Activated CD4-positive, alpha-beta T cell treated with anti-CD3 and anti-CD28 coated beads, Interleukin-2, amount 10 ng/mL, durations not matched to agents 7 days and 5 days (primary cell): ENCODE results near the gene HMGCL. TPM values are rescaled to one million over a fixed set of nuclear protein-coding genes. Genes with fewer than 3 reads are reported as not detected.
"Not testable (repeated sequence)": the region's sequence is repeated elsewhere in the genome, so short reads cannot be mapped to it uniquely, and the experiment has no call there.

Experiments
- CTCF ChIA-PET: fragments of 350-600 bp; sonication (Branson Sonifier 250); formaldehyde crosslinking; loops from one replicate; lab custom pipeline; 2021; ENCODE audit warnings: antibody characterized with exemption; lab: Charles Lee
- POLR2A ChIA-PET: fragments of 350-600 bp; sonication (Branson Sonifier 250); formaldehyde crosslinking; loops from one replicate; lab custom pipeline; 2021; ENCODE audit warnings: antibody characterized with exemption; lab: Charles Lee
- DNase-seq: peaks from one replicate; pipeline ENCODE4 v3.0.0-alpha.2; 2020
- H3K27ac Mint-ChIP-seq: one replicate; pipeline ENCODE4 v1.8.0; 2021; ENCODE audit warnings: mild to moderate bottlenecking, moderate library complexity, mixed read lengths
- H3K27me3 Mint-ChIP-seq: one replicate; pipeline ENCODE4 v1.8.0; 2021; ENCODE audit warnings: mixed read lengths
- H3K36me3 Mint-ChIP-seq: one replicate; pipeline ENCODE4 v1.8.0; 2021; ENCODE audit warnings: low read depth, mixed read lengths
- H3K4me1 Mint-ChIP-seq: one replicate; pipeline ENCODE4 v1.8.0; 2021; ENCODE audit warnings: mixed read lengths
- H3K4me3 Mint-ChIP-seq: one replicate; pipeline ENCODE4 v1.8.0; 2021; ENCODE audit warnings: mild to moderate bottlenecking, moderate library complexity, mixed read lengths
- H3K9me3 Mint-ChIP-seq: one replicate; pipeline ENCODE4 v1.8.0; 2021; ENCODE audit warnings: mixed read lengths
- total RNA-seq, 2 experiments: library from RNA; stranded (reverse); gene quantifications; one replicate each; pipeline ENCODE4 v1.2.3, GENCODE V29; 2021

The HMGCL gene
- total RNA-seq, 2 experiments from 2014 or later: 22.1 to 25.2 TPM

DNA sequence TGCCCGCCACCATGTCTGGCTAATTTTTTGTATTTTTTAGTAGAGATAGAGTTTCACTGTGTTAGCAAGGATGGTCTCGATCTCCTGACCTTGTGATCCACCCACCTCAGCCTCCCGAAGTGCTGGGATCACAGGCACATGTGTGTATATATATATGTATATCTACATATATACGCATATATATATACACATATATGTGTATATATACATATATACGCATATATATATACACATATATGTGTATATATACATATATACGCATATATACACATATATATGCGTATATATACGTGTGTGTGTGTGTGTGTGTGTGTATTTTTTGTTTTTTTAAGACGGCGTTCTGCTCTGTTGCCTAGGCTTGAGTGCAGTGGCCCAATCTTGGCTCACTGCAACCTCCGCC, 42.1 kb downstream of the HMGCL start:
- H3K27ac Mint-ChIP-seq, POLR2A ChIA-PET, DNase-seq, H3K9me3 Mint-ChIP-seq, H3K27me3 Mint-ChIP-seq, H3K4me3 Mint-ChIP-seq: not testable (repeated sequence)
- CTCF ChIA-PET: interaction anchor here (1.1 to 1.8 kb wide), 2 partner anchors 12 kb away, joined by 3 to 4 read pairs; no protein-coding TSS in a partner anchor
- H3K4me1 Mint-ChIP-seq: peaks cover 23% of the 10 kb centered on the region
- peaks cover 32% of the 10 kb centered on the region for H3K36me3 Mint-ChIP-seq

DNA sequence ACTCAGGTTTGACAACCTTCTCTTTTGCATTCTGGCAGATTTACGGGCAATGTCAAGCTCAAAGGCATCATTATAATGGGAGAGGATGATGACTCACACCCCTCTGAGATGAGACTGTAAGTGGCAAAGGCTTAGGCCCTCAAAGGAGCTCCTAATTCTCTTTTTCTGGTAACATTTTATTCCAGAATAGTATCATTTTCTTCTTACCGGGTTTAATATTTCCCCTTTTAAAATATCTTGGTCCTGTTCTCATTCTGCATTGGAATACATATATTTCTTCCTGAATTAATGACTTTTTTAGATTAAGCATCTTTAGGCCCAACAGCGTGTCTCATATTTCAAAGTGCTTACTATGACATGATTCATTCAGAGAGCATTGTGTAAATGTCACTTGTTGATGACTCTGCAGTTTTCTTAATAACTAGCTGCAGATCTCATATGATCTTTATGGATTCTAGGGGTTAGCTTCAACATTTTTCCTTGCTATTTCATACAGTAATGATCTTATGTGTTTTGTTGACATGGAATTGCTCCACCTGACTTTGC, 45.3 kb downstream of the HMGCL start:
- no peak for DNase-seq
- peak overlapping the region; percentile 82 for H3K4me3 Mint-ChIP-seq
- H3K9me3 Mint-ChIP-seq: no peaks in the 10 kb centered on the region
- H3K27me3 Mint-ChIP-seq: no peaks in the 10 kb centered on the region
- peaks cover 9% of the 10 kb centered on the region for H3K36me3 Mint-ChIP-seq
- CTCF ChIA-PET: interaction anchor here (2.1 to 2.9 kb wide), 2 partner anchors 8 to 21 kb away, joined by 6 to 7 read pairs; partner anchors contain the start of gene GALE
- H3K4me1 Mint-ChIP-seq: peaks cover 42% of the 10 kb centered on the region
- H3K27ac Mint-ChIP-seq: peak overlapping the region; percentile 95
- POLR2A ChIA-PET: interaction anchor here (0.5 kb wide), 1 partner anchor 691 kb away, joined by 3 read pairs; no protein-coding TSS in a partner anchor

- Mint-ChIP-seq H3K9me3 (no peaks in the 10 kb centered on the region), H3K27ac (peak within 1 kb of the TSS; percentile 95), H3K4me1 (peaks cover 46% of the 10 kb centered on the region), H3K36me3 (peaks cover 9% of the 10 kb centered on the region), H3K4me3 (peak within 1 kb of the TSS; percentile 82), H3K27me3 (no peaks in the 10 kb centered on the region)
- CTCF ChIA-PET: interaction anchor here (0.5 to 2.9 kb wide), 7 partner anchors 14 to 420 kb away, joined by 3 to 7 read pairs (median 3); partner anchors contain the start of gene GALE
- POLR2A ChIA-PET: interaction anchor here (0.9 kb wide), 1 partner anchor 13 kb away, joined by 3 read pairs; the partner anchor contains the start of gene LYPLA2
- DNase-seq: peak; percentile 78
Measured at GRCh38 chr1:23777979-23778814, 47.0 kb downstream of the HMGCL start, which contains the start of gene PITHD1. Gene PITHD1, plus strand, starts transcription at chr1:23778418. Its CDS starts 98 bp downstream, at chr1:23778516.

DNA sequence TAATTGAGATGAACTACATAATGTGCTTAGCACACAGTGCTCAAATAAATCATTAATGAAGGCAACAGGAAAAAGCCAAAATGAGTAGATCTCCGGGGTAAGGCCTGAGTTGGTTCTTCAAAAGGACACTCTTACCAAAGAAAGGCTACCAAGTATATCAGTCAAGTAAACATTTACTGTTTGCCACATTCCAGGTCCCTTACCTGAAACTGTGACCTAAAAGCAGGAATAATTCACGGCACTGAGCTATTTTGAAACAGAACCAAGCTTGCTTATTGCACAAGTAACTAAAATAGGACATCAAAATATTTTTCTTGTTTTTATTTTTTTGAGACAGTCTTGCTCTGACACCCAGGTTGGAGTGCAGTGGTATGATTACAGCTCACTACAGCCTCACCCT, 49.0 kb downstream of the HMGCL start:
- H3K4me3 Mint-ChIP-seq: no peak overlapping the region

DNA sequence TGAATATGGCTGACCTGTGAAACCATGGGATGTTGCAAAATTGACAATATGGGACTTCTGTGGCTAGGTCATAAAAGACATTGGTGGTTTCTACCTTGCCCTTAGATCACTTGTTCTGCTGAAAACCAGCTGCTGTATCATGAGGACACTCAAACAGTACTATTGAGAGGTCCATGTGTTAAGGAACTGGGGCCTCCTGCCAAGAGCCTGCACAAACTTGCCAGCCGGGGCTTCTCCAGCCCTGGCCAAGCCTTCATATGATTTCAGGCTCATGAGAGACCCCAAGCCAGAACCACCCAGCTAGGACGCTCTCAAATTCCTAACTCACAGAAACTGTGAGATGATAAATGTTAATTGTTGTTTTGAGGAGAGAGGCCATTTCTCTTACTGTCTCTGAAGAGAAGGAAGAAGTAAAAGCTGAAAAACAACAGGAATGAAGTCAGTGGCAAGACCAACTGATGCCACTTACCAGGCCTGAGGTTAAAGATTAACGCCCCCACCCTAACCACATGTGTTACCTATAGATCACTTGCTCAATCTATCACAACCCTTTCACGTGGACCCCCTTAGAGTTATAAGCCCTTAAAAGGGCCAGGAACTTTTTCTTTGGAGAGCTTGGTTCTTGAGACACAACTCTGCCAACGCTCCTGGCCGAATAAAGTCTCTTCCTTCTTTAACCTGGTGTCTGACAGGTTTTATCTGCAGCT, 50.9 kb downstream of the HMGCL start:
- DNase-seq: no peak
- Mint-ChIP-seq H3K4me1 (peaks cover 39% of the 10 kb centered on the region), H3K36me3 (peaks cover 4% of the 10 kb centered on the region), H3K4me3 (no peak overlapping the region), H3K9me3 (no peaks in the 10 kb centered on the region), H3K27ac (no peak overlapping the region), H3K27me3 (no peaks in the 10 kb centered on the region)
- ChIA-PET CTCF (interaction anchor here (1.0 to 2.2 kb wide), 2 partner anchors 14 to 142 kb away, joined by 3 to 7 read pairs; no protein-coding TSS in a partner anchor), POLR2A (no interaction called here)

More for the DNA sequence above, 49.0 kb downstream of the HMGCL start:
- H3K4me1 Mint-ChIP-seq: peaks cover 50% of the 10 kb centered on the region
- H3K27me3 Mint-ChIP-seq: no peaks in the 10 kb centered on the region
- DNase-seq: no peak
- CTCF ChIA-PET: interaction anchor here (1.1 to 2.2 kb wide), 3 partner anchors 12 to 141 kb away, joined by 3 to 7 read pairs (median 4); no protein-coding TSS in a partner anchor
- POLR2A ChIA-PET: no interaction called here
- H3K36me3 Mint-ChIP-seq: peaks cover 11% of the 10 kb centered on the region
- no peak overlapping the region for H3K27ac Mint-ChIP-seq
- H3K9me3 Mint-ChIP-seq: no peaks in the 10 kb centered on the region

DNA sequence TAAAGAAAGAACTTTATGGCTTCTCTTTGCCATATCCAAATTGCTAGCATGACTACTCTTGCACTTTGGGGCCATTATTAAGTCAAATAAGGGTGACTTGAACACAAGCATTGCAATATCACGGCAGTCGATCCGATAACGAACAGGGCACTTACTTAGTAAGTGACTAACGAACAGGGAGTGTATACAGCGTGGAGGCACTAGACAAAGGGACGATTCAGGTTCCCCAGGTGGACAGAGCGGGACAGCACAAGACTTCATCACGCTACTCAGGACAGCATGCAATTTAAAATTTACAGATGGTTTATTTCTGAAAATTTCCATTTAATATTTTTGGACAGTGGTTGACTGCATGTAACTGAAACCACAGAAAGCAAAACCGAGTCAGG, 52.4 kb downstream of the HMGCL start:
- Mint-ChIP-seq H3K36me3 (peaks cover 2% of the 10 kb centered on the region), H3K27me3 (no peaks in the 10 kb centered on the region), H3K9me3 (no peaks in the 10 kb centered on the region), H3K27ac (no peak overlapping the region), H3K4me3 (no peak overlapping the region), H3K4me1 (peaks cover 35% of the 10 kb centered on the region)
- DNase-seq: no peak
- ChIA-PET CTCF (no interaction called here), POLR2A (no interaction called here)

DNA sequence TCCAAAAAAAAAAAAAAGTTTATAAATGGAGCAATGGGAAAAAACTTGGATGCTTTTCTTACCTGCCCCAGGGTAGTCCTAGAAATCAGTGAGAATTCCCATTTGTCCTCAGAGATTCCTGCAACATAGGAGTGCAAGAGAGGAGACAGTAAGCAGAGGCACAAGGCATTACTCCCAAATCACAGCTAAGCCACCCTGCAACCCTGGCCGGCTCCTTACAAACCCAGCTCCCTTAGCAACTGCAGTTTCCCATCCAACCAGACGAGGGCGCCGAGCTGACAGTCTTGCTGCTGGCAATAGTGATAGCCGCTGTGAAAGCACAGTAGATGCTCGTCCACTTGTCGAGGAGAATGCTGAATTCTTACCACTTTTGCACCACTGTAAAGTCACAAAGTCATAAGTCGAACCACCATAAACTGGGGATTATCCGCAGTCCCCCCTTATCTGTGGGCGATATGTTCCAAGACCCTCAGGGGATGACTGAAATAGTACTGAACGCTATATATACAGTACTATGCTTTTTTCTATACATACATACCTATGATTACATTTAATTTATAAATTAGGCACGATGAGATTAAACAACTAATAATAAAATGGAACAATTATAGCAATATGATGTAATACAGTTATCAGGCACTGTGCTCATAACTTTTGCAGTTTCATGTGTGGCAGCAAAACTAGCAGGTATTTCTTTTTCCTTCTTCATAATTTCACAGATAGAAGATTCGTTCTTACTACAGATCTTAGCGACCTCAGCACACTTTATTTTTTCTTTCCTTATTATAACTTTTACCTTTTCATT, 53.0 kb downstream of the HMGCL start:
- POLR2A ChIA-PET: interaction anchor here (0.6 kb wide), 1 partner anchor 51 kb away, joined by 3 read pairs; no protein-coding TSS in a partner anchor
- CTCF ChIA-PET: interaction anchor here (0.6 to 2.0 kb wide), 21 partner anchors 8 to 153 kb away, joined by 3 to 9 read pairs (median 4); partner anchors contain the start of genes ELOA and RPL11
- Mint-ChIP-seq H3K27me3 (no peaks in the 10 kb centered on the region), H3K4me1 (peaks cover 32% of the 10 kb centered on the region), H3K9me3 (no peaks in the 10 kb centered on the region), H3K4me3 (no peak overlapping the region), H3K27ac (no peak overlapping the region), H3K36me3 (peaks cover 2% of the 10 kb centered on the region)
- peak; percentile 90 for DNase-seq

- ChIA-PET CTCF (interaction anchor here (0.6 to 1.2 kb wide), 3 partner anchors 21 to 77 kb away, joined by 3 read pairs; partner anchors contain the start of gene RPL11), POLR2A (no interaction called here)
- Mint-ChIP-seq H3K27ac (no peak overlapping the region), H3K4me1 (peaks cover 8% of the 10 kb centered on the region), H3K27me3 (no peaks in the 10 kb centered on the region), H3K36me3 (peaks cover 4% of the 10 kb centered on the region), H3K4me3 (no peak overlapping the region), H3K9me3 (no peaks in the 10 kb centered on the region)
- DNase-seq: no peak
Measured at GRCh38 chr1:23768733-23769132, 56.5 kb downstream of the HMGCL start.

DNA sequence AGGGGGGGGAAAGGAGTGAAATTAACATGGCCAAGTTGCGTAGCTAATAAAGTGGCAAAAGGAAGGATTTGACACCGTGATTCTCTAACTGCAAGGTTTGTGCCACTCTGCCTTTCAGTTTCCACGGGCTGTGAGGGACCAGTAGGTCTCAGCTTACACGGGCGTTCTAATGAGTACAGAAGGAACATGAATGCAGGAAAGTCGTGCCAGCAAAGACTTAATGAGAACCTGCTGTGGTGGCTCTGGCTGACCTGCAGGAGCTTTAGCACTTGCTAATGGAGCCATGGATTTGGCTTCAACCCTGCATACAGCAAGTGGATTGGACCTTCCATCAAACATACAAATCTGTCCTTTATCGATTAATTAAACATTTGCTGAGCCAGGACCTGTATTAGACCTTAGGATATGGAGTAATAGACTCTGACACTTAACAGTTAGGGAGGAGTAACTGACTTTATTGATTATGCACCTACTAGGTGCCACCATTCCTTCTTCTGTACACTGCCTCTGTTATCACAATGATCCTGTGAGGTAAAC, 62.1 kb downstream of the HMGCL start:
- H3K36me3 Mint-ChIP-seq: peaks cover 28% of the 10 kb centered on the region
- no peaks in the 10 kb centered on the region for H3K4me1 Mint-ChIP-seq
- H3K4me3 Mint-ChIP-seq: no peak overlapping the region
- no peak overlapping the region for H3K27ac Mint-ChIP-seq
- H3K9me3 Mint-ChIP-seq: no peaks in the 10 kb centered on the region
- H3K27me3 Mint-ChIP-seq: no peaks in the 10 kb centered on the region
- POLR2A ChIA-PET: no interaction called here
- CTCF ChIA-PET: interaction anchor here (0.6 to 2.5 kb wide), 2 partner anchors 9 to 105 kb away, joined by 3 to 9 read pairs; no protein-coding TSS in a partner anchor
- DNase-seq: no peak

DNA sequence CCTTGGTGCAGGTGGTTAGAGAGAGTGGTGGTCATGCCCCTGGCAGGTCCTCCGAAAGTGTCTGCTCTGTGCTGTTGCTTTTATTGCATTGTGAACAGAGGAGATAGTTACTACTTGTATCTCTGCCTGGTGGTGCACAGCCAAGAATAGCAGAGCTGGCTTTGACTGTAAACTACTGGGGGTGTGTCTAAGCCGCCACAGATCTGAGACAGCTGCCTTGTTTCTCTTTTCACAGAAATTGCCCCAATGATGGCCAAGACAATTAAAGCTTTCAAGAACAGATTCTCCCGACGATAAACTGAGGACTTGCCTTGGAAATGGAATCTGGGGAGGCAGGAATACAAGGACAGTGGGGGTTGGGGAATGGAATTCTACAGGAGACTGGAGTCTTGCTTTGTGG, 66.0 kb downstream of the HMGCL start:
- no peak for DNase-seq
- Mint-ChIP-seq H3K27ac (peak overlapping the region; percentile 21), H3K4me1 (no peaks in the 10 kb centered on the region), H3K36me3 (peaks cover 48% of the 10 kb centered on the region), H3K9me3 (no peaks in the 10 kb centered on the region), H3K4me3 (no peak overlapping the region), H3K27me3 (no peaks in the 10 kb centered on the region)
- POLR2A ChIA-PET: no interaction called here
- CTCF ChIA-PET: no interaction called here

DNA sequence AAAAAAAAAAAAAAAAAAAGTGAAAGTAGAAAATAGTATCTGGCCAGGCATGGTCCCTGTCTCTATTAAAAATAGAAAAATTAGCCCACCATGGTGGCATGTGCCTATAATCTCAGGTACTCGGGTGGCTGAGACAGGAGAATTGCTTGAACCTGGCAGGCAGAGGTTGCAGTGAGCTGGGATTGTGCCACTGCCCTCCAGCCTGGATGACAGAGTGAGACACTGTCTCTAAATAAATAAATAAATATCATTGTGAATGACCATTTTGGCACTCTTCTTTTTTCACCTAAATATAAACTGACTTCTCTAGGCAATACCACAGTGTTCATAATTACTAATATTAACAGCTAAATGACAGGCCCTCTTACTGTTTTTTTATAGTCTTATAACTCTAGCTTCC, 67.4 kb downstream of the HMGCL start:
- DNase-seq: no peak
- Mint-ChIP-seq H3K27ac (no peak overlapping the region), H3K36me3 (peaks cover 56% of the 10 kb centered on the region), H3K27me3 (no peaks in the 10 kb centered on the region), H3K4me3 (no peak overlapping the region), H3K9me3 (no peaks in the 10 kb centered on the region), H3K4me1 (no peaks in the 10 kb centered on the region)
- ChIA-PET POLR2A (no interaction called here), CTCF (interaction anchor here (0.6 to 1.2 kb wide), 2 partner anchors 14 to 295 kb away, joined by 3 read pairs; no protein-coding TSS in a partner anchor)
